Measurements from ENCODE around the gene GLT6D1.
"Not testable (repeated sequence)": the region's sequence is repeated elsewhere in the genome, so short reads cannot be mapped to it uniquely, and the experiment has no call there.

The GLT6D1 gene, protein sequence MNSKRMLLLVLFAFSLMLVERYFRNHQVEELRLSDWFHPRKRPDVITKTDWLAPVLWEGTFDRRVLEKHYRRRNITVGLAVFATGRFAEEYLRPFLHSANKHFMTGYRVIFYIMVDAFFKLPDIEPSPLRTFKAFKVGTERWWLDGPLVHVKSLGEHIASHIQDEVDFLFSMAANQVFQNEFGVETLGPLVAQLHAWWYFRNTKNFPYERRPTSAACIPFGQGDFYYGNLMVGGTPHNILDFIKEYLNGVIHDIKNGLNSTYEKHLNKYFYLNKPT

DNA sequence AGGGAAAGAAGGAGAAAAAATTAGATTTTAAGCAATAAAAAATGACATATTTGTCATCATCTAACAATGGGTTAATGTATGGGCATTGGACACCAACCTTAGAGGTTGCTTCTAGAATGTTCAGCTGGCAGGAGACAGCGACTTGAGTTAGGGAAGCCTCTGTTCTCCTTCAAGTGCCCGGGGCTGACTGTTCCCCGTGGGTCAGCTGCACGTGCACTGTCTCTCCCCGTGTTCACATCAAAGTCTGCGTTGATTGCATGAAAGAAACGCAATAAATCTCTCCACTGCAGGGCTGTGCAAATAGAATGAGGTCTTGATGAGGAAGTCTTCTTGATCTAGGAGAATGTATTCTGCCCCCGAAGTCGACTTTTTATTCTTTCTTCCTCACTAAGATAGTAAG lies at the start of gene GLT6D1:
Gene GLT6D1, minus strand, starts transcription at position 345 of the 400 bp plus-strand sequence. CDS start 353 bp downstream, outside the sequence.
- DNase-seq, result no peak

DNA sequence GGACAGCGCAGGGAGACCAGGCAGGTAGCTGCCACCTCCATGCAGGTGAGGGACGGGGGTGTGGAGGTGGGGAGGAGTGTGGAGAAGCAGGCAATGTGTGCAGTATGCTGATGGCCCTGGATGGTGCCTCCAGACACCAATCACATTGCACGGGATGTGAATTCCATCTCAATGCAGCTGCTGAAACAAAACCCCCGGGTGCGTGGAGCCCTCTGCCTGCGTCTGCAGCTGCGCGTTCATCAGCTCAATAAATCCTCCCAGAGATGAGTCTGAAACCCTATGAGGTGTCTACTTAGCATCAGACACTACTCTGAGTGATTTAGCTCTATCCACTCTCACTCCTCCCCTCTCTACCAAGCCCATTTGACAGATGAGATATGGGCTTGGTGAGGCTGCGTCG lies 49.7 kb upstream of the GLT6D1 start:
- DNase-seq, result no peak

DNA sequence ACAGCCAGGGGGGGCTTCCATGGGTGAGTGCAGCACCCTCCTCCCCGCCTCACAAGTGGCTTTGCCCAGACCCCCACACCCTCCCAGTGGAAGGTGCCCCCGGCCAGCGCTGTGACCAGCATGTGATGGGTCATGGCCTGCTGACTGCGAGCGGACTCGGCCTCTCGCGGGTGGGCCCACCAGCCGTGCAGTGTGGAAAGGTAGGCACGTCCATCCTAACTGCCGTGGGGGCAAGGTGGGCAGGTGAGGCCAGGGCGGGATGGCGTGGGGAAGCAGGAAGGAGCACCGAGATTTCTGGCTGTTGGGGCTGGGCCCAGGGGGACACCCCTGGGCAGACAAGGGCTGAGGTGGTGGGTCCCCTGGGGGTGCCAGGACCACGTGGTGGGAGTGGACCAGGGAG lies 47.9 kb upstream of the GLT6D1 start:
- no peak for DNase-seq

DNA sequence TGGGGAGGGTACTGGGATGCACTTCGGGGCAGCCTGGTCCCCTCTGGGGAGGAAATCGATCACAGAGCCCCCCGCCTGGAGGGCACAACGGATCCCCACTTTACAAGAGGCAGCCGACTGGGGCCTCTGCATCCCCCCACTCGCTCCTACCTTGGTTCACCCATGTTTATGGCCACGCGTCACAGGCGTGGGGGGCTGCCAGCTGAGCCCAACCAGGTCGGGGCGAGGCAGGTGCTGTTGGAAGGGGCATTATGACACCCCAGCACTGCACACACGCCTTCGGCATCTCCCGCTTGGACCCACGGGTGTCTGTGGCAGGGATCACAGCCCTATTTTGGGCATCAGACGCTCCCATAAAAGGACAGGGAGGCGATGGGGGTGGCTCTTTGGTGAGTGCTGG lies 45.4 kb upstream of the GLT6D1 start:
- DNase-seq, result no peak

DNA sequence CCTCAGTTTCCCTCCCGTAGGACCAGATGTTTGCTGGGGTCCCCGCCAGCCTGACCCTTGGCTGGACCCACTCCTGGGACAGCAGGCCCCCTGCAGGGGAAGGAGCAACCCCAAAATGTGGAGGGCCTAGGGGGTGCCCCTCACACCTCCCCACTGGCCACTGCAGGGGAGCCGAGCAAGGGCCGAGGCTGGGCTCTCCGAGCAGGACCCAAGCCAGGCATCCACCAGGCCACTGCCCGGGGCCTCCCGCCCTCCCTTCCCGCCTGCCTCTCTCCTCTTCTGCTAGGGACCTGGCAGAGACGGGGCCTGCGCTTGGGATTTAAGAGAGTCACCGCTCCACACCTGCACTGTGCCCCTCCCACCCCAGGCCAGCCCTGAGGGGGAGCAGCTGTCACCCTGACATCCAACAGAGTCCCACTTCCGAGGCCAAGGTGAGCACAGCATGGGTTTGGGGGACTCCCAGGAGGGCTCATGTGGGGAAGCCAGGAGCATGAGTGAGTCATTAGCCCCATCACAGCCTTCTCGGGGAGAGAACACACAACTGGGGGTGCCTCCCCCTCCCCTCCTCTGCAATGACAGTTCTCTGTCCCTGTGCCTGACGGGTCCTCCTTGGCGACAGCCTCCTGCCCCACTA lies 44.2 kb upstream of the GLT6D1 start:
- DNase-seq, result no peak

DNA sequence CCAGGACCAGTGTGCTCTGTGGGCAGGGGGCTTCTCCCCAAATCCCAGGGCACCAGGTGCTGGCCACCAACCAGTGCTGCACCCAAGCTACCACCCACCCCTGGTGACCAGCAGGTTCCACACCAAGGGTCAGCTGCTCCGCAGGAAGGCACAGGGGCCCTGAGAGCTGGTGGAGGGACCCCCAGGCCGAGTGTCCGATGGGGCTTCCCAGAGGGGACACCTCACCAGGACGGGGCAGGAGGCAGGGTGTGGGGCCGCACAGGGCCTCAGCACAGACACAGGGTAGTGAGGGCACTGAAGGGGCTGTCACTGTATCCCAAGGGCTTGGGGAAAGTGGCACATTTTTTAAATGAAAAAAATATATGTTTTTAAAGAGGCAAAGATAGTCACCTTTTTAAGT lies 41.8 kb upstream of the GLT6D1 start:
- no peak for DNase-seq

DNA sequence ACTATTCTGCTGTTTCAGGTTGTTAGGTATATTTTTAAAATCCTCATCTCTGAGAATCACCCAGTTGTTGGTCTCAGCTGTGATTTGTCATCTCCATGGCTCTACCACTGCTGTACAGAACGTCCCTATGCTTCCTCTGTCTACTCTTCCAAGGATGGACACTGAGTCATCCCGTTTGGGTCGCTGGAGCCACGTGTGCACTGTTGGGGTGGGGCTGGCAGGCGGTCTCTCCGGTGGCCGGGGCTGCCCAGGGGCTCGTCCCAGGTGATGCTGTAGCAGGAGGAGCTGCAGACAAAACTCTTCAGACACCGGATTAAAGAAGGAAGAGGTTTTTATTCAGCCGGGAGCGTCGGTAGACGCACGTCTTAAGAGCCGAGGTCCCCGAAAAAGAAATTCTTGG lies 40.7 kb upstream of the GLT6D1 start:
- no peak for DNase-seq

DNA sequence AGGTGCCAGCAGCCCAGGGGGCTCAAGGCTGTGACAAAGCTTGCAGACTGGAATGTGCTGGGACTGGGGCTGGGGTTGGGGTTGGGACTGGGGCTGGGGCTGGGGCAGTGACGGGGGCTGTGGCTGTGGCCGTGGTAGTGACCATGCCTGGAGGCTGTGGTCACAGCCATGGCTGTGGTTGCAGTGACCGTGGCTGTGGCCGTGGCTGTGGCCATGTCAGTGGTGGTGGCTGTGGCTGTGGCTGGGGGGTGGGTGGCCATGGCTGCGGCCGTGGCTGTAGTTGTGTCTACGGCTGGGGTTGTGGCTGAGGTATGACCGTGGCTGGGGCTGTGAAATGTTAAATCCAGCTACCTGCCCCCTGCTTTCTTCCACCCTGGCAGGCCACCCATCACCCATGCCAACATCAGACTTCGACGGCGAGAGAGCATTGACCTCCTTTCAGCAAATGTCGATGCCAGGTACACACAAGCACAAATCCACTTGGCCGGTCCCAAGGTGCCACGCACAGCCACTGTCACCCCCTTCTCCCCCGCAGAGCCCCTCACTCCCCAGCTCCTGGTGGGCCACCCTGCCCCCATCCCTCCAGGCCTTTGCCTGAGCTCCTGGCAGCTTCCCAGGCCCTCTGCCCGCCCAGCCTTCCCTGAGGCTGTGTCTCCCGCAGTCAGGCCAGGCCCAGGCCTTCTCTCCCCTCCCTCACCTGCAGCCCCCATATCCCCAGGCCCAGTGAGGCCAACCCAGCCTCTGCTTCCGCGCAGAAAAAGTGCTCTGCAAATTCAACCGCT lies 39.1 kb upstream of the GLT6D1 start:
- DNase-seq, result no peak

DNA sequence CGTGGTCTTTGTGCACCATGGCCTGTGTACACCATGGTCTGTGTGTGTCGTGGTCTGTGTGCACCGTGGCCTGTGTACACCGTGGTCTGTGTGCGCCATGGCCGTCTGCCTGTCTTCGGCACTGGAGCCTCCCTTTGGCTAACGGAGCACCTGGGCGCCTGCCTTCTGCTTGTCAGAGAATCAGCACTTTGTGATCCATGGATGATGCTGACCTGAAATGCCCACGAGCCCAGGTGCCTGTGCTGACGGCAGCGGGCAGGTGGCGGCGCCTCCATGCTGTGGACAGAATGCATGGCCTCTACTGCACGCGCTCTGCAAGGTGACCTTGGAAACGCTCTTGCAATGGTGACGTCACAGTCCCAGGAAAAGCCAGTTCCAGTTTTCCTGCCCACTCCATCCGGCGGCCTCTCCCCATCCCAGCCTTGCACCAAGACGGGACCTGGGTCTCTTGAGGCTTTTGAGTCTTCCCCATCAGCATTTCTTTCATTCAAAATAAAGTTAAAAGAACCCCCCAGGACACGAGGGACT lies 38.4 kb upstream of the GLT6D1 start:
- no peak for DNase-seq

DNA sequence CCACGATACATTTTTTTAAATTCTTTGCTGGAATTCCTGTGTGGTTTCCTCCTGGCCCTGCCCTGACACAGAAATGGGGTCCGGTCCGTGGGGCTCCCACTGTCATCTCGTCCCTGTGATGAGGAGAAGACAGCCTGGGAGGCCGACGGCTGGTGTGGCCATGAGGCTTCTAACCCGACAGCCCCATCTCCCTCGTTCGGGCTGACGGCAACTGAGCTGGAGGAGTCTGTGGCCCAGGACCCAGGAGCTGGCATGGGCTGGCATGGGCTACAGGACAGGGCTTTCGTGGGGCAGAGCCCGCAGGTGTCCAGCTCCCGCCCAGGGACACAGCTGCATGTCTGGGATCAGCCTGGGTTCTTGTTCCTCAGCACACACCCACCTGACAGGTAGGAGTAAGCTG lies 37.6 kb upstream of the GLT6D1 start:
- no peak for DNase-seq

DNA sequence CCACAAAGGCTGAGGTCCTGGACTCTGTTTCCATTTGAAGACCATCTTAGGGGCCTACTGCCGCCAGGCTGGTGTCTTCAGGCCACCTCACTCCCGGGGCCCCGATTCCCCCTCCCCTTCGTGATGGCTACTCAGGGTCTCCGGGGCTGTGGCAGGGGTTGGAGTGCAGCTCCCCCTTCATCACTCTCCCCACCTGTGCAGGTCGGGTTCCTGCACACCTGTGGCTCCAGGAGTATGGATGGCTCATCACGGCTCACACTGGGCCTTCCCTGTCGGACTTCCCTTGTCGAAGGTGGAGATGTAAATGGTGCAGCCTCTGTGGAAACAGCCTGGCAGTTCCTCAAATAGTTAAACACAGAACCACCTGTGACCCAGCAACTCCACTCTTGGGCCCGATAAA lies 35.6 kb upstream of the GLT6D1 start:
- DNase-seq, result no peak

DNA sequence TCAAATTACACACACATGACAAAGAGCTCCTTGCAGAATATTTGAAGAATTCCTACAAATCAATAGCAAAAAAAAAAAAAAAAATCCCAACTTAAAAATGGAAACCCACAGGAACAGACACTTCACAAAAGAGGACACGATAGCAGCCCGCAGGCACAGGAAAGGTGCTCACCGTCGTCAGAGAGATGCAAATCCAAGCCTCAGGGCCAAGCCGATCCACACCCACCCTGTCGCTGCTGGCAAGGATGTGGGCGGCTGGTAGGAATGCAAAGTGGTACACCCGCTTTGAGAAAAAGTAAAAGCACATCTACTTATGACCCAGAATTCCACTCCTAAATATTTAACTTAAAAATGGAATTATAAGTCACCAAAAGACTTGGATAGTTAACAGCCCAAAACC lies 34.6 kb upstream of the GLT6D1 start:
- DNase-seq, result no peak

DNA sequence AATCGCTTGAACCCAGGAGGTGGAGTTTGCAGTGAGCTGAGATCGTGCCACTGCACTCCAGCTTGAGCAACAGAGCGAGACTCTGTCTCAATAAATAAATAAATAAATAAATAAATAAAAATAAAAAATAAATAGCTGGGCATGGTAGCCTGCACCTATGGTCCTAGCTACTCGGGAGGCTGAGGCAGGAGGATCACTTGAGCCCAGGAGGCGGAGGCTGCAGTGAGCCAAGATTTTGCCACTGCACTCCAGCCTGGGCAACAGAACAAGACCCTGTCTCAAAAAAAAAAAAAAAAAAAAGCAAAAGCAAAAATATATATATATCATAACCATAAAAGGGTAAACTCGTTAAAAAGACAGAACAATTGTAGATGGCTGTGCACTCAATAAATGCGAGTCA lies 33.4 kb upstream of the GLT6D1 start:
- not testable (repeated sequence) for DNase-seq

DNA sequence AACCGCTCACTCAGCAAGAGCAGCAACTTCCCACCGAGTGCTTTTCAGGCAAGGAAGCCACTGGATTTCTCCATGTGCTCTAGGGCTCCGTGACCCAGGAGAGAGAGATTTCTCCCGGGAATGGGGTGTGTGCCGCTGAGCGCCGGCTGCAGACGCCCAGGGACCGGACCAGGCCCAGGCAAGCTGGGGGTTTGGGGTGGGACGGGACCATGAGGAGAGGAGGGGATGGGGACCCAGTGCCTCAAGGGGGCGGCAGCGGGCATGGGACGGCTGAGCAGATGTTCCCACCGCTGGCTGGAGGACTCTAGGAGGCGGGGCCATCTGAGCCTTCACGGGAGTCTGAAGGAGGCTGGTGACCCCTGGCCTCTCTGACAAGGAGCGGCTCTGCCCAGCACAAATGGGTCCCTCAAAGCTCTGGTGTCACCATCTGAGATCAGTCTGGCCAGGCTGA lies 32.3 kb upstream of the GLT6D1 start:
- DNase-seq, result no peak

DNA sequence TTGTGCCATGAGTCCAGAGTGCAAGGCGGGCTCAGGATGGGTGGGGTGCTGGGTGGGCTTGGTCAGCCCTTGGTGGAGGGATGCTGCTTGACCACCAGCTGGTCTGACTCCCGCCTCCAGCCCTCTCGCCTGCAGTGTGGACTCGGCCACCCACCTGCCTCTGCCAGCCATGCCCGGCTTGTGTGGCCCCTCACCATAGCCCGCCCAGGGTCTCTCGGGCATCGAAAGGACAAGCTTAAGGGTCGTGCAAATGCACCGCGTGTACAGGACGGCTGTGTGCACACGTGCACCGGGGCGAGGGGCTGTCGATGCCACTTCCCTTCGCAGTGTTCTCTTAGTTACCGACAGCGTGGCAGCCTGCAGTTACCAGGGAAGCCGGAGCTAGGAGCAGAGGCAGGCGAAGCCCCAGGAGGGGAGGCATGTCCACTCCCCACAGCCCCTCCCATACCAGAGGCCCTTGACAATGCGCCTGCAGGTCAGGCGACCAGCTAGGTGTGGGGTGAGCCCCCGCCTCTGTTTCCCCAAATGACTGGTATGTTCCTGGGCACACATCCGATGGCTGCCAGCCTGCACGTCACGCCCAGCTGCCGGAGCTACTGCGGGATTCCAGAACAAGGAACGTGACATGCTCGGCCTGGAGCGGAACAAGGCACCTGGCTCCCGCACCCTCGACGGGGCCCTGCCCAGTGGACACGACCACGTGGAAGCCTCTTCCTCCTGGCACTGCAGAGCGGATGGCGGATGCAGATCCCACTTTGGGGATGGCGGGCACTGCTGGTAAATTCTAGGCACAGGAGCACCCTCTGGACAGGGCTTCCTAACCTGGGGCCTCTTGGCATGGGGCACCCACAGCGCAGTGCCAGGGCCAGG lies 31.6 kb upstream of the GLT6D1 start:
- no peak for DNase-seq

DNA sequence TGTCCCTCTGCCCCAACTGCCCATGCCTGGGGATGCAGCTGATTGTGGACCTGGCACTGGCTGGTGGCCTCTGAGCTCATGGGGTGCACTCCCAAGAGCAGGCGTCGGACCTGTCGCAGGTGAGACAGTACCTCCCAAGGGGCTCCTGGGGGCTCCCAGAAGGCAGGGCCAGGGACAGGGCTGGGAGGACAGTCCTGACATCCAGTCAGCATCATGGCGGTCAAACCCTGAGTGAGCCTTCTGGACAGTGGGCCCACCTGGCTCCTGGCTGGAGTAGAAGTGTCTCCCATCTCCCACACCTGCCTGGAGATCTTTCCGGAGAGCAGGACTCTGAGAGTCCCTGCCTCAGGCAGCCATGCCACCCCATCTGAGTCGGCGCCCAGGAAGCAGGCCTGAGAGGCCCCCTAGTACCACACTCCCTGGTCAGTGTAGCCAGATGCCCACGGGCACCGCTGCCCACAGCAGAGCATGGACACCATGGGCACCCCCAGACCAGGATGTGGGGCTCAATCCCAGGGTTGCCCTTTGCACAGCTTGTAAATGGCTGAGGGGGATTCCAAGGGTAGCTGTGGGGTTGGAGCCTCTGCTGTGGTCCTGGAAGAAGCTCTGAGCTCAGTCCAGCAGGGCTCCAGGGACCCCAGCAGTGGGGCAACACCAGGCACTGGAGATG lies 30.4 kb upstream of the GLT6D1 start:
- DNase-seq, result no peak

DNA sequence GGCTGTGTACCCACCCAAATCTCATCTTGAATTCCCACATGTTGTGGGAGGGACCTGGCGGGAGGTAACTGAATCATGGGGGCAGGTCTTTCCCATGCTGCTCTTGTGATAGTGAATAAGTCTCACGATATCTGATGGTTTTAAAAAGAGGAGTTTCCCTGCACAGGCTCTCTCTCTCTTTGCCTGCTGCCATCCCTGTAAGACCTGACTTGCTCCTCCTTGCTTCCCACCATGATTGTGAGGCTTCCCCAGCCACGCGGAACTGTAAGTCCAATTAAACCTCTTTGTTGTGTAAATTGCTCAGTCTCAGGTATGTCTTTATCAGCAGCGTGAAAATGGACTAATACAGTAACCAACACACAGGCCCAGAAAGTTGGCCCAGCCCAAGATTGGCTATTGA lies 29.7 kb upstream of the GLT6D1 start:
- not testable (repeated sequence) for DNase-seq

DNA sequence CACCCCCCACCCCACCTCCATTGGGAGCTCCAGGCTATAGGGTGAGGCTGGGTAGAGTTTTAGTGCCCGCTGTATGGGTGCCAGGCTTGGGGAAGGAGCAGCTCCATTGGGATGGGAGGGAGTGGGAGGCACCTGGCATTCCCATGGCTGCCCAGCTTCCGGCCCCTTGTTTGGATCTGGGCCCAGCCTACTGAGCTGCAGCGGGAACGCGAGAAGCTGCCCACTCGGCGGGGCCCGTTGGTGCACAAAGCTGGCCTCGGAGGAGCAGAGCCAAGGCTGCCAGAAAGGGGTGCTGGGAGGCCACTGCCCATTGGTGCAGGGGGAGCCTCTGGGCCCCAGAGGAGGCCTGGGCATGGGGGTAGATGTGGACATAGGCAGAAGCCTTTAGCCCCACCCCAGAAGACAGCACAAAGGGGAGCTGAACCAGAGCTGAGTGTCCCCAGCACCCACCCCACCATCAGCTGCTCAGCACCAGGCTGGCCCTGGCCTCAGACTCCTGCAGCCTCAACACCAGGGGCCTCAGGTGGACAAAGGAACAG lies 28.2 kb upstream of the GLT6D1 start:
- DNase-seq, result no peak

DNA sequence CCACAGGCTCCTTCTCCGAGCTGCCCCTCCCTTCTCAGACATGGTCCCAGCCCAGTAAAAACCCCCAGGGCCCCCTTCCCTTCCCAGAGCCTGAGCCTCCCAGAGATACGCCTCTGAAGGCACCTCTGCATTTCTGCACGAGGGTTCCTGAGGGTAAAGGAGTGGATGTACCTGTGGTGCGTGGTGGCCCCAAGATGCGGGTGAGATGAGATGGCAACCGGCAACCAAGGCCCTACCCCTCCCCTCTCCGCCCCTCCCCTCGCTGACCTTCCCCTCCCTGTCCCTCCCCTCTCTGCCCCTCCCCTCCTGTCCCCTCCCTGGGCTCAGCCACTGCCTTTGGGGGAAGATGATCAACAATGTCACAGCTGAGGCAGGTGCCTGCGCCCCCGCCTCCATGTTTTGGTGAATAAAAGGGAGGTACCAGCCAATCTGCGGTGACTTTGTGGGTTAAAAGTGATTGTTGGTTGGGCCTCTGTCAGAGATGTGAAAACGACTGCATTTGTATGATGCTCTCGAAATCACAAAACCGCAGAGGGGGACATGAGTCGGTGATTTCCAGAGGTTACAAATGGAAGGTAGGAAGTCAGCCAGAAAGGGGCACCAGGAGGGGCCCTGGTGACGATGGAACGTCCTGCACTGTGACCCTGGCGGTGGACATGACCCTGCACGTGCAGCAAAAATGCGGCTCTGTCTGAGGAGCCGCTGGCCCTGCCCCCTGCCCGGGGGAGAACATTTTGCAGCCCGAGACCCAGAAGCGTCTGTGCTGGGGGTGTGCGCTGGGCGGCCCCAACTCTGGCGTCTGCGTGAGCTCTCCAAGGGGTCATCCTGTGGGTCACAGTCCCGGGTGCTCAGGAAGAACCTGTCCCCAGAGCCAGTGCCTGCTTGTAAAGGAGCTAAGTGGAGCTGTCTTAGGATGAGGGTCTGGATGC lies 27.5 kb upstream of the GLT6D1 start:
- DNase-seq, result no peak

DNA sequence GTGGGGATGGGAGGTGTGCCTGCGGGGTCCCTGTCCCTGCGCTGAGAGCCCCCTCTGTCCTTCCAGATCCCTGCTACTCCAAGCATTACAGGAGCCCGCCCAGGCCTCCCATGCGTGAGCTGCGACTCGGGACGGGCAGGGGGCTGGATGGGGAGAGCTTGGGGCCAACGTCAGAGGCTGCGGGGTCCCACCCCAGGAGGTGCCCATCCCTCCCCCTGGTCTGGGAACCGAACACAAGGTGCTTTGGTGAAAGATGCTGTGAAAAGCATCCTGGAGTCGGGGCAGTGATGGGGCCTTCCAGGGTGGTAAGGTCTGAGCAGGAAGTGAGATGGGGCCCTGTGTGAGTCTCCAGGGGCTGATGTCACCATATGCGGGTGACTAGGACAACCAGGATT lies 26.5 kb upstream of the GLT6D1 start:
- no peak for DNase-seq

Data from activated CD8-positive, alpha-beta memory T cell treated with anti-CD3 and anti-CD28 coated beads, Interleukin-2, amount 50 U/mL, for 48 hours (primary cell).